Measurements from ENCODE around the gene TLCD5. TPM values are rescaled to one million over a fixed set of nuclear protein-coding genes. Genes with fewer than 3 reads are reported as not detected.

Gene TLCD5
- total RNA-seq, 1 donor = not detected

DNA sequence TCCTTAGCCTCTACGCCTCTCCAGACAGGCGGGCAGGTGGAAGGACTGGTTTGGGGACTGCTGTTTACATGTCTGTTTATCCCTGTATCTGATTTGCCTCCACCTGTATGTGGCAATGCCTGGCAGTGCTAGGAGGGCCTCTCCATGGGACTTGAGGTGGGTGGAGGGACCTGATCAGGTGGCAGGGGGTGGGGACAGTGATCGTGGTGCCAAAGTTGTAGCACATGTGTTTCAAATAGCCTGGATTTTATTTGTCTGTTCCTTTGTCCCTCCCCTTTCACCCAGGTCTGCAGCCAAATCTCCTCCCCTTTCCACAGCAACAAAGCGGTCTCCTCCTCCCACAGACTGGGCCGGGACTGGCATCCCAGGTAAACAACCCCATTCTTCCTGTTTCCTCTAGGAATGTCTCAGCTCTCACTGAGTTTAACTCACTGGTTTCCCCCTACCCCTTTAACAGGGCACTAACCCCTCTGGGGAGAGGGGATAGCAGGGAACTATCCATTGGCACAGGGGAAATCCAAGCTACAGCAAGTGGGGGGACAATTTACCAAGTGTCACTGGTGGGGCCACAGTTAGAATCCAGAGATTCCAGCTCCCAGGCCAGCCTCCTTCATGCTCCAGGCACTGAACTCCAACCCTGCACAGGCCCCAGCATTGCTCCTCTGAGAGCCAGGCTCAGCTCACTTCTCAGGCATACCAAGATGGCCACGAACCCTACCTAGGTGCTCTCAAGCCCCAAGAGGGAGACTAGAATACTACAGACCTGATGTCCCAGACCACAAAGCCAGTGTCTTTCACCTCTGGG lies 22.9 kb upstream of the TLCD5 start:
- Histone ChIP-seq H3K4me1 (ENCODE audit: insufficient read depth, low read length) (no peaks in the 10 kb centered on the region), H3K4me3 (ENCODE audit: low read length) (no peak overlapping the region), H3K27me3 (ENCODE audit: insufficient read depth, low read length) (no peaks in the 10 kb centered on the region), H3K9me3 (ENCODE audit: low read depth, low read length) (no peaks in the 10 kb centered on the region)

DNA sequence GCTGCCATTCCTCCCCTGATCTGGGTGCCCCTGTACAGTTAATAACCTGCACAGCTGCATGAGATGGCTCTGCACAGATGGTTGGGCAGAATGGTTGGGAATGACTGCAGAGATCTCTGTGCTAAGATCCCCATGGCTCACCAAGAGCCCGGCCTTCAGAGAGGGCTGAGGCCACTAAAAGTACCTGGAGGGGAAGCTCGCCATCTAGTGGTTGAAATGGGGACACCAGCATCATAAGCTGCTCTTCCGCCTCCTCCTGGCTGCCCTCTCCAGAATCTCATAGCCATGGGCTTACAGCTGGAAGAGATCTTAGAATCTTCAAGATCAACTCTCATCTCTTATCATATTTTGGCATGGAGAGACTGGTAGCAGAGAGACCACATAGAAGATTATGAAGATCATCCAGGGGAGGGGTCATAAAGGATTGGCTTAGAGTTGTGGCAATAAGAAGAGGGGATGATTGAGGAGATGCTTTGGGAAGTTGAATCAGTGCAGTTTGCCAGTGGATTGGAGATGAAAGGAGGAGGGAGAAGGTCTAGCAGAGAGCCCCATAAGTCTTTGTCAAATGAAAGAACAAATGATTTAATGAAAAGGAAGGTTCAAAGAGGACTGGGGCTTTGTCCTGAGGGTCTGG lies 22.0 kb upstream of the TLCD5 start:
- Histone ChIP-seq H3K4me3 (ENCODE audit: low read length) (no peak overlapping the region), H3K27me3 (ENCODE audit: insufficient read depth, low read length) (no peaks in the 10 kb centered on the region), H3K9me3 (ENCODE audit: low read depth, low read length) (no peaks in the 10 kb centered on the region), H3K4me1 (ENCODE audit: insufficient read depth, low read length) (no peaks in the 10 kb centered on the region)

DNA sequence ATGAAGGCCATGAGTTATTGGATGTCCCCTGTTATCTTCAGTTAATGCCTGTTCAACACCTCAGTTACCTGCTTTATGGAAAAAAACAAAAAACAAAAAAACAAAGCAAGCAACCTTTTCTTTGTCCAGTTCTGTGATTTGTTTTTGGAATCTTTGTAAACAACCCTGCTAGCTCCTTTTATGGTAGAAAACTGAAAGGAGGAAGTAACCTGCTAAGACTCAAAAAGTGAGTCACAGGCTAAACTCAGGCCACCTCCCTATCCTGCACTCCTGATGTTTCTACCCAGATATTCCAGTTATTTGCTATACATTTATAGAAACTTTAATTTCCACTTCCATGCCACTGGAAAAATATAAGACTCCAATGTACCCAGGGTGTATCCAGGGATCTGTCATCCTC lies 20.6 kb upstream of the TLCD5 start:
- Histone ChIP-seq H3K4me1 (ENCODE audit: insufficient read depth, low read length) (no peaks in the 10 kb centered on the region), H3K4me3 (ENCODE audit: low read length) (no peak overlapping the region), H3K9me3 (ENCODE audit: low read depth, low read length) (no peaks in the 10 kb centered on the region), H3K27me3 (ENCODE audit: insufficient read depth, low read length) (peaks cover 5% of the 10 kb centered on the region)

DNA sequence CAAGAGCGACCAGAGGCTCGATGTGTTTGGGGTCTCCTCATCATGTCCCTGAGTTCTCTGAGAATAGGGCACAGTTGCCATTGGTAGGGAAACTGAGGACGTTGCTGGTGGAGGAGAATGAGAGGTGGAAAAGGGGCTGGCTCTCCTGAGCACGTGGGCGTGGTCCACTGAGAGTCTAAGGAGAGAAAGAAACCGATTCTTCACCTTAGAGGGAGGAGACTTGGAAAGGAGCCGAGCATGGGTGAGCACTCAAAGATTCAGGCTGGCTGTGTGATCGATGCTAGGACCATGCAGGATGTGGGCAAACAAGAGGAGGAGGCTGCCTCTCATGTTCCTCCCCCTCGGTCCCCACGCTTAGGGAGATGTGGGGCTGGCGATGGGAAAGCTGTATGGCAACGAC lies 19.8 kb upstream of the TLCD5 start:
- Histone ChIP-seq H3K4me1 (ENCODE audit: insufficient read depth, low read length) (no peaks in the 10 kb centered on the region), H3K9me3 (ENCODE audit: low read depth, low read length) (no peaks in the 10 kb centered on the region), H3K4me3 (ENCODE audit: low read length) (no peak overlapping the region), H3K27me3 (ENCODE audit: insufficient read depth, low read length) (peaks cover 5% of the 10 kb centered on the region)

DNA sequence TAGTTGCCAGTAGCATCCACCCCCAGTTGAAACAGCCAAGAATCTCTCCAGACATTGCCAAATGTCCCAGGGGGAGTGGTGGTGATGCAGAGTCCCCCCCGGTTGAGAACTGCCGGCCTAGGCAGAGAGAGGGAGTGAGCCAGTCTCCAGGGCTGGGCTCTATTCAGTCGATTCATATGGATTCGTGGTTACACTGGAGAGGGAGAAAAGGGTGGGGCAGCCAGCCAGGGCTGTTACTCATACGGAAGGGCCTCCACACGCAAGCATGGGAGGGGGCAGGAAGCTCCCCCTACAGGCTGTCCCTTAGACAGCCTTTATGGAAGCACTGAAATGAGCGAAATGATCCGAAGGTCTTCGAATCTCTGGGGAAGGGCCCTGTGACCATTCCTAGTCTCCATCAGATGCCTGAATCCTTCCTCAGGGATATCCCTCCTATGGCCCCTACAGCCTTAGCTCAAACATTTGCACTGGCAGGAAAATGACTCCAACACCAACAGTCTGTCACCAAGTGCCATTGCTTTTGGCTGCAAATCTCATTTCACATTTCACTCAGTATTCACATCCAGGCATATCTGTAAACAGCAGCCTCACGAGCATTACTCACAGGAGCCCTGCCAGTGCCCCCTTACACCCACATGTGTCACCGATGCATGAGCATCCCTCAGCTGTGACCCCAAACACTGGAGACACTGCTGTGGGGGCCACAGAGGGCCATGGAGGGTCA lies 18.4 kb upstream of the TLCD5 start:
- Histone ChIP-seq H3K9me3 (ENCODE audit: low read depth, low read length) (no peaks in the 10 kb centered on the region), H3K27me3 (ENCODE audit: insufficient read depth, low read length) (peaks cover 5% of the 10 kb centered on the region), H3K4me1 (ENCODE audit: insufficient read depth, low read length) (no peaks in the 10 kb centered on the region), H3K4me3 (ENCODE audit: low read length) (no peak overlapping the region)

DNA sequence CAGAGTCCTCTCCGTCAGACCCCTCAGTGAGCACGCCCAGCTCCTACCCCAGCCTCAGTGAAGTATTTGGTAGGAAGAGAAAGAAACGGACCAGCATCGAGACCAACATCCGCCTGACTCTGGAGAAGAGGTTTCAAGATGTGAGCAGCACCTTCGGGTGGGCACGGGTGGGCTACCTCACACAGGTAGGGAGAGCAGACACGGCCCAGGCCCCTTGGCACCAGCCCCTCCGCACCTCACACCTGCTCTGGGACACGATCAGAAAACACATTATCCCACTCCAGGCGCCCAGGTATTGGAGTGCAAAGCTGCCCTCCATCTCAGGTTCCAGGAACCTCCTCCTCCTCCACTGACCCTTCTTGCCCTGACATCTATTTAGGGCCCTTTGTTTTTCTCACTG lies 17.6 kb upstream of the TLCD5 start:
- H3K4me1 ChIP-seq (ENCODE audit: insufficient read depth, low read length) = no peaks in the 10 kb centered on the region
- H3K9me3 ChIP-seq (ENCODE audit: low read depth, low read length) = no peaks in the 10 kb centered on the region
- no peak overlapping the region for H3K4me3 ChIP-seq (ENCODE audit: low read length)
- H3K27me3 ChIP-seq (ENCODE audit: insufficient read depth, low read length) = peaks cover 5% of the 10 kb centered on the region

DNA sequence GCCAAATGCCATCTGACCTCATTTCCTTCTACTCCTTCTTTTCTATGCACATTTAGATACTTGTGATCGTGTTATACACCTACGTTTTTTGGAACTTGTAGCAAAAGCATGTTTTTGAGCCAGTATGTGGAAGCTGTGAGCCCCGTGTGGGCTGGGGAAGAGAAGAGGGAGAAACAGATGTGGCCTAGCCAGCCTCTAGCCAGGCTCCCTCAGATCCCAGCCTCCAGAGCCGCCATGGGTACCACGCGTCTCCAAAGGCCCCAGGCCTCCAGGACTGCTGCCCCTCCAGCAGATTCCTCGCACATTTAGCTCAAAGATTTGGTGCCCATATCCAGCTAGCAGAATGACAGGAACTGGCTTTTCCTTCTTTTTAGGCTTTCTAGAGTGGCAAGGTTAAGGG lies 17.0 kb upstream of the TLCD5 start:
- H3K9me3 ChIP-seq (ENCODE audit: low read depth, low read length) = no peaks in the 10 kb centered on the region
- H3K4me1 ChIP-seq (ENCODE audit: insufficient read depth, low read length) = no peaks in the 10 kb centered on the region
- H3K27me3 ChIP-seq (ENCODE audit: insufficient read depth, low read length) = peaks cover 5% of the 10 kb centered on the region
- H3K4me3 ChIP-seq (ENCODE audit: low read length) = no peak overlapping the region

DNA sequence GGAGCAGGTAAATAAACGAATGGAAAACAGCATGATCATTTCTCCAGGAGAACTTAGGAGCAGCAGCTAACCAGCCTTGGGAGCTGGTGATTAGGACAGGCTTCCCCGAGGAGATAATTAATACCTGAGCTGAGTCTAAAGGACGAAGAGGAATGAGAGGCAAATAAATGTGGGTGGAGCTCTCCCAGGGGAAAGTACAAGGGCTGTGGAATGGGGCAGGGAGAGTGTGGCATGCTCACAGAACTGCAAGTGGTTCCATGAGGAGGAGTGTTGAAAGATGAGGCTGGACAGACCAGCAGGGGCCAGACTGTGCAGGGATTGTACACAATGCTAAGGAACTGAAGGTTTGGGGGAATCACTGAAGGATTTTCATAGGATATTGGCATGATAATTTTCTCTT lies 14.2 kb upstream of the TLCD5 start:
- H3K27me3 ChIP-seq (ENCODE audit: insufficient read depth, low read length) = peaks cover 7% of the 10 kb centered on the region
- H3K4me1 ChIP-seq (ENCODE audit: insufficient read depth, low read length) = no peaks in the 10 kb centered on the region
- H3K9me3 ChIP-seq (ENCODE audit: low read depth, low read length) = no peaks in the 10 kb centered on the region
- H3K4me3 ChIP-seq (ENCODE audit: low read length) = no peak overlapping the region

DNA sequence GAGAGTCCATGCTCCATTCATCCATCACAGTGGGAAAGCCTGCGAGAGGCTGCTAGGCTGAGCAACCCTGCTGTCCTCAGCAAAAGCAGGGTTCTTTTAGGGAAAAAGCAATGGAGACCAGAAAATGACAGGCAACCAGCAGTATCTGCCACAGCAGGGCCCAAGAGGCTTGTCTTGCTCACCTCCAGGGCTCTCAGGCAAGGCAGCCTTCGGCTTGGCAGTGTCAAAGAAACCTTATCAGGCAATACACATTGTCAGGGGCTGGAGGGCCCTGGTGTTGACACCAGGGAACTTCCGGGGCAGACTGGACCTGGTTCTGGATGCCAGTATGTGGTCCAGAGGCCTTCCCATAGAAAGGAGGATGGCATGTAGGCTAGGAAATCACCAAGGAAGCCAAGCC lies 10.2 kb upstream of the TLCD5 start:
- peaks cover 17% of the 10 kb centered on the region for H3K27me3 ChIP-seq (ENCODE audit: insufficient read depth, low read length)
- H3K4me3 ChIP-seq (ENCODE audit: low read length) = no peak overlapping the region
- no peaks in the 10 kb centered on the region for H3K4me1 ChIP-seq (ENCODE audit: insufficient read depth, low read length)
- H3K9me3 ChIP-seq (ENCODE audit: low read depth, low read length) = no peaks in the 10 kb centered on the region

DNA sequence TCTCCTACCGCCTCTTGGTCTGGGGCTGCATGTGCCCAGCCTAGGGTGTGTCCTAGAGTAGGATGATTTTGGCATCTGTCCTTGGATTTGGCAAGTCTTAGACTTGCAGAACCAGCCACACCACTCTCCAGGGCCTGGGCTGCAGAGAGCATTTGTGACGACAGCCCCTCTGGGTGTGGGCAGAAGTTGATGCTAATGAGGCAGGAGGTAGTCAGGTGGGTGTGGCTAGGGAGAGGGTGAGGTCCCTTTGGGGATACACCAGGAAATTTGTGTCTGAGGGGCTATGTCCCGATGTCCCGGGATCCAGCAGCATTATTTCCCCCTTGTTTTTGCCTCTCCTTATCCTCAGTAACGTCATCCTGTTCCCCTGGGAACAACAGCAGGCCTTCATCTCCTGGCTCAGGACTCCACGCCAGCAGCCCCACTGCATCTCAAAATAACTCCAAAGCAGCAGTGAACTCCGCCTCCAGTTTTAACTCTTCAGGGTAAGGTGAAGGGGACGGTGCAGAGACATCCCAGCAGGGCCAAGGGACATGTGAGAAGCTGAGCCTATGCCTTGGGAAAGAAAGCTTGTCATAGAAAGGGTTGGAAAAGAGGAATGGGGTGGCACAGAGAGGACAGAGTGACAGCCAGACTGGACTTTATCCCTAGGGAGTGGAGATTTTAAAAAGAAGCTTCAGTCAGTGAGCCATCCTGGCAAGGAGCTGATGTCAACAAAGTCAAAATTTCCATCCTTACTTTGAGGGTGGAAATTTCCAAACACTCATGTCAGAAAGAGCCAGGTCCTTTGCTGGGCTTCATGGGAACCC lies 8.0 kb upstream of the TLCD5 start:
- Histone ChIP-seq H3K27me3 (ENCODE audit: insufficient read depth, low read length) (peaks cover 29% of the 10 kb centered on the region), H3K4me3 (ENCODE audit: low read length) (no peak overlapping the region)

DNA sequence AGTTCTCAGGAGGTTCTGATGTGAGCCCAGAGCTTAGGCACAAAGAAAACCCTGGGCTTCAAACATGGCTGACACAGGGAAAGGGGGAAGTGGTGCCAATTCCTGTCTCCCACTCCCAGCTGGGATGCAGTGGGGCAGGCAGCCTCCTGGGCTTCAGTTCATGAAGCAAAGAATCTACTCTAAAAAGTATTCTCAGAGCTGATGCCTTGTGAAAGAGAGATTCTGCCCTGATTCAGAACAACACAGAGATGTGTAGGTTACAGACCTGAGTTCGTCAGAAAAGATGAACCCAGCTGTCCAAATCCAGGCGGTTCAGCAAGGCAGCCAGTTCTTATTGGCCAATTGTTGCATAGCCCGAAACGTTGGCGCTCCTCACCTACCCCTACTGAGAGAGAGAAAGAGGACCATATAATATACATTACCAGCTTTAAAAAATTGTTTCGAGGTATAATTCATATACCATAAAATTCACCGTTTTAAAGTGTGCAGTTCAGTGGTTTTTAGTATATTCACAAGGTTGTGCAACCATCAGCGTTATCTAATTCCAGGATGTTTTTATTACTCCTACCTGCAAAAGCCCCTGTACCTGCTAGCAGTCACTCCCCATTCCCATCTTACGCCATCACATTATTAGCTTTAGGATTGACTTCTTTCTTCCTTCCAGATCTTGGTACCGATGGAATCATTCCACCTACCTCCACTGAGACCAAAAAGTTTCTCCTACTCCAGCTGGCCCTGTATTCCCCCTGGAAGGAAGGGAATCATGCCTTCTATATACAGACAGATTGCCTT lies 7.2 kb upstream of the TLCD5 start:
- H3K4me1 ChIP-seq (ENCODE audit: insufficient read depth, low read length) = no peaks in the 10 kb centered on the region
- peaks cover 37% of the 10 kb centered on the region for H3K27me3 ChIP-seq (ENCODE audit: insufficient read depth, low read length)
- H3K4me3 ChIP-seq (ENCODE audit: low read length) = no peak overlapping the region
- no peaks in the 10 kb centered on the region for H3K9me3 ChIP-seq (ENCODE audit: low read depth, low read length)

More for the DNA sequence above, 8.0 kb upstream of the TLCD5 start:
- no peaks in the 10 kb centered on the region for H3K4me1 ChIP-seq (ENCODE audit: insufficient read depth, low read length)
- H3K9me3 ChIP-seq (ENCODE audit: low read depth, low read length) = no peaks in the 10 kb centered on the region

DNA sequence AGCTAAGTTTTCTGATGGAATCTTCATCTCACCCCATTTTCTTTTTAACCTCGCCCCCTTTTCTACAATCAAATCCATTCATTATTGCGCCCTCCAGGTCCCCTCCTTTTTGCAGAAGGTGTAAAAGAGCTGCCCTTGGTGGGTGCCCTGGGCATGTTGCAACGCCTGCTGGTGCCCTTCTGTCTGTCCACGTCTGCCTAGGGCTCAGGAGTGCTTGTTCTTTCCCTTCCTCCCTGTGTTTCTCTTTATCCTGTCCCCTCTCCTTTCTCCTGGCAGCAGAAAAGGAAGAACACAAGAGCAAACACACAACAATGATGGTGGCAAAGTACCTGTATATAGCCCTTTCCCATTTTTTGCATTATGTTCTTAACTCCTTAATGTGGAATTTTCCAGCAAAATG lies 6.2 kb upstream of the TLCD5 start:
- H3K27me3 ChIP-seq (ENCODE audit: insufficient read depth, low read length) = peaks cover 47% of the 10 kb centered on the region
- no peak overlapping the region for H3K4me3 ChIP-seq (ENCODE audit: low read length)
- H3K9me3 ChIP-seq (ENCODE audit: low read depth, low read length) = no peaks in the 10 kb centered on the region
- no peaks in the 10 kb centered on the region for H3K4me1 ChIP-seq (ENCODE audit: insufficient read depth, low read length)

DNA sequence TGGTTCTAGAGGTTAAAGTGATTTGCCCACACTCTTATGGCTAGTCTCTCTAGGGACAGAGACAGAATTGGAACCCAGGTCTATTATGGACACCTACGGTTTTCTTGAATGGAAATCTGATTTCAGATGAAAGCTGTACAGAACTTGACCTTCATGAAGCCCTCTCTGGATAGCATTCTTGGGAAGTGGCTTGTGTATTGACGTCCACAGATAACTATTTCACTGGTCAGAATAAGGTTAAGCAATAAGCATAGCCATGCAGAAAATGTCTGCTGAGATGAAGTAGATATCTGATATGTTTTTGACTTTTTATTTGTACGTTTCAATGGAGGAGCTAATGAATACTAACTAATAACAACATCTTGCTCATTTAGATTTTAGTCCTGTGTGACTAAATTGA lies 1.1 kb downstream of the TLCD5 start:
- Histone ChIP-seq H3K27me3 (ENCODE audit: insufficient read depth, low read length) (peaks cover 92% of the 10 kb centered on the region), H3K9me3 (ENCODE audit: low read depth, low read length) (no peaks in the 10 kb centered on the region), H3K4me3 (ENCODE audit: low read length) (no peak overlapping the region), H3K4me1 (ENCODE audit: insufficient read depth, low read length) (peaks cover 12% of the 10 kb centered on the region)

DNA sequence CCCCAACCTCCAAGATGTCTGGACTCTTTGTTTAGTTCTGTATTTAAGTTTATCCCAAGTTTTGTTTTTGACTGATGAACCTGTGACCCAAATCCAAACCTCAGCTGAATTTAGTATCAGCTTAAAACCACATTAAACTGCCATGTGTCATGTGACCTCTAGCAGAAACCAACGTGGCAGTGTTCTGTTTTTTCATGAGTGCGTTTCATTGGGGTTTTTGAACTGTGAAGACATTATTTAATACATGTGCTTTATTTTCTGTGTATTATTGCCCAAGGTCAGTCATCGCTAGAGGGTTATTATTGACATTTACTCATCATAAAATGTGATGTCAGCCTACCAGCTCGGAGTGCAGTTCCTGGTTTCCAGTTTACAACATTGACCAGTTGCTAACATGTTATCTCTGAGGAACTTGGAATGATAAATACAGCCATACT lies 1.8 kb downstream of the TLCD5 start:
- Histone ChIP-seq H3K27me3 (ENCODE audit: insufficient read depth, low read length) (peaks cover 96% of the 10 kb centered on the region), H3K4me1 (ENCODE audit: insufficient read depth, low read length) (peaks cover 12% of the 10 kb centered on the region), H3K9me3 (ENCODE audit: low read depth, low read length) (no peaks in the 10 kb centered on the region), H3K4me3 (ENCODE audit: low read length) (no peak overlapping the region)
